Sciatic nerve (tissue), 2 donors: Measurements from ENCODE around the gene ATP6V1A. TPM values are rescaled to one million over a fixed set of nuclear protein-coding genes. Genes with fewer than 3 reads are reported as not detected.
"Not testable (repeated sequence)": the region's sequence is repeated elsewhere in the genome, so short reads cannot be mapped to it uniquely, and the experiment has no call there.

Experiments
- ATAC-seq: fragments of 200-7000 bp; cut with Tn5 transposase; one replicate; pipeline ENCODE4 v1.9.1; 2020; ENCODE audit warnings: mild to moderate bottlenecking, moderate library complexity
- DNase-seq: peaks from one replicate; pipeline ENCODE4 v3.0.0-alpha.2; 2020; ENCODE audit warnings: low spot score
- intact Hi-C: fragments of 100-400 bp; cut with DNase I; formaldehyde crosslinking; loops from one replicate; pipeline ENCODE4 v1.14.2; 2022
- total RNA-seq: library from RNA; stranded (reverse); fragmentation: NEBNext Ultra II Directional; extraction: Animal tissue kit (Norgen Biotek cat#: 25700); gene quantifications from one replicate; pipeline ENCODE4 v1.2.1, GENCODE V29; 2021
- donor health status: DM: no; HTN: no; CAD: no.
- donor health status: DM: no; HTN: no; CAD: no.

The ATP6V1A gene
- total RNA-seq, 1 donor from 2014 or later: 48.6 TPM

GRCh38 chr3:113850391-113850790 is 103.6 kb downstream of the ATP6V1A start:
- intact Hi-C loops, DNase-seq, ATAC-seq: not testable (repeated sequence)

GRCh38 chr3:113852506-113852905 is 105.7 kb downstream of the ATP6V1A start:
- ATAC-seq (no peak), DNase-seq (no peak)
- intact Hi-C loops: no loop called here

Other genes with a start within 250 kb of the ATP6V1A start
- gene SPICE1, start 231.9 kb upstream of the ATP6V1A start, total RNA-seq: 24.9 TPM
- 4.5 TPM for gene SIDT1, start 214.5 kb upstream of the ATP6V1A start, total RNA-seq
- 21.6 TPM for gene USF3, start 50.4 kb upstream of the ATP6V1A start, total RNA-seq
- 75.7 TPM for gene NAA50, start 786 bp upstream of the ATP6V1A start, total RNA-seq
- gene GRAMD1C, start 91.8 kb downstream of the ATP6V1A start, total RNA-seq: 3.0 TPM
- 9.6 TPM for gene ZDHHC23, start 201.0 kb downstream of the ATP6V1A start, total RNA-seq